Measurements from ENCODE around the gene RSPO1.
"Not testable (repeated sequence)": the region's sequence is repeated elsewhere in the genome, so short reads cannot be mapped to it uniquely, and the experiment has no call there.

Gene RSPO1

GRCh38 chr1:37634244-37634991 lies at the start of gene RSPO1:
Gene RSPO1 (minus strand): TSS chr1:37634892. CDS start chr1:37629661, 5,231 bp downstream.
- no peak for DNase-seq

DNA sequence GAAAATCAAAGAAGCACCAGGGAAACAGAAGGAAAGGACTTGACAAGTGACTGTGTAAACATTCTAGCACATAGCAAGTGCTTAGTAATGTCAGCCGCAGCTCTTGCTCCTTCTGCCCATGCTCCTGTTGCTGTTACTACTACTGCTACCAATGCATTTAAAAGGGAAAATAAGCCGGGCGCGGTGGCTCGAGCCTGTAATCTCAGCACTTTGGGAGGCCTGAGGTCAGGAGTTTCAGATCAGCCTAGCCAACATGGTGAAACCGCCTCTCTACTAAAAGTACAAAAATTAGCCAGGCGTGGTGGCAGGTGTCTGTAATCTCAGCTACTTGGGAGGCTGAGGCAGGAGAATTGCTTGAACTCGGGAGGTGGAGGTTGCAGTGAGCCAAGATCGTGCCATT lies 49.5 kb upstream of the RSPO1 start:
- DNase-seq, result not testable (repeated sequence)

DNA sequence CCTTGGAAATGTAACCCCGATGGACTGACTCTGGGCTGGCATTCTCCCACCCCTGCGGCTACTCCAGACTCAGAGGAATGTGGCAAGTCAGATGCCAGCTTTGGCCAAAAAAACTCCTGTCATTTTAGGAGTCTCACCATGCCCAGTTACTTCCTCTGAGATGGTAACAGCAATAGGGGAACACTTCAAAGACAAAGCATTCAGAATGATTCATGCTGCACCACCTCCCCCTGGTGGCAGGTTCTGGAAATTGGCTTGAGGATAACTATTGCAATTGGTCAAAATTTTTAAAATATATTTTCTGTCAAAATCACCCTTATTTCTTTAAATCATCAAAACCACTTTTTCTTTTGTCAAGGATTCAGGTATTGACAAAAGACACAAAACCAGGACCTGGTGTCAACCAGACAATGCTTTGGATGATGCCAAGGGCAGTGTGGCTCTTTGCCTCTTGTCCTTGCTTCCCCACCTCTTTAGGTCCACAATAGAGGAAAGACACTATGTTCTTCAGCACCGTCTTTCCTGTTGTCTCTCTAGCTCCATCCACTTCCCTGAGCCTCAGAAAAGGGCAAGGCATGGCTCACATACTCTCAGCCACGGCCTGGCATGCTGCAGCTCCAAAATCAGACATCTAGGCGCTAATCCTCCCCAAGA lies 47.8 kb upstream of the RSPO1 start:
- no peak for DNase-seq

DNA sequence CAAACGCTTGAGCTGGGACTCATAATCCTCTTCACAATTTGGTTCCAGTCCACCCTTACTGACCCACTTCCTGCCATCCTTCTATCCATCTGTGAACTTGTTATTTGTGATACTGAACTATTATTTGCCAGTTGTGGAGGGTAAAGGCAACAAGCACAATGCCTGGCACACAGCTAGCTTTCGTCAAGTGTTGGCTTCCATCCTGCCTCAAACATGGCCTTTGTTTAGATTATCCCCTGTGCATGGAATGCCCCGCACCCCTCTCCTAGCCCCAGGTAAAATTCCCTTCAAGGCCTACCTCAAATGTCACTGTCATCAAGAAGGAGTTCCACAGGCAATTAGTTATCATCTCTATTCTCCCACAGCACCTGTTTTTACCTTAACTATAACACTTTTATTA lies 46.2 kb upstream of the RSPO1 start:
- no peak for DNase-seq

GRCh38 chr1:37677808-37678207 lies 43.1 kb upstream of the RSPO1 start:
- DNase-seq, result no peak

GRCh38 chr1:37677143-37677439 lies 42.4 kb upstream of the RSPO1 start:
- no peak for DNase-seq

GRCh38 chr1:37676281-37677142 lies 41.8 kb upstream of the RSPO1 start:
- no peak for DNase-seq

DNA sequence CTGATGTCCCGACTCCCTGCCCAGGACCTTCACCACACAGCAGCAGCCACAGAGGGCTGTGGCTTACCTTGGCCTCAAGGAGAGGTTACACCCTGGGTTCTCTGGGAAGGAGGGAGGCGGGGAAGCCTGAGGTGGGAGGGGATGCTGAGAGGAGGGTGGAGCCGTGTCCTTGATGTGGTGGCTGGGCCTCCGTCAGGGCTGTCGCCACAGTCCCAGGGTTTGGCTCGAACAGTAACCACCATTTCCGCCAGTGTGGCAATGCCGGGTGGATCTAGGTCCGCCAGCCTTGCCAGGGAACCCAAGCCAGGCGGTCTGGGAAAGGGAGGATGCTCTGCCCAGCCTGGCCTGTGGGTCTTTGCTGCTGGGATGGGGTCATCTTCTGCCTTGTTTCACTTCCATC lies 39.2 kb upstream of the RSPO1 start:
- DNase-seq, result no peak

DNA sequence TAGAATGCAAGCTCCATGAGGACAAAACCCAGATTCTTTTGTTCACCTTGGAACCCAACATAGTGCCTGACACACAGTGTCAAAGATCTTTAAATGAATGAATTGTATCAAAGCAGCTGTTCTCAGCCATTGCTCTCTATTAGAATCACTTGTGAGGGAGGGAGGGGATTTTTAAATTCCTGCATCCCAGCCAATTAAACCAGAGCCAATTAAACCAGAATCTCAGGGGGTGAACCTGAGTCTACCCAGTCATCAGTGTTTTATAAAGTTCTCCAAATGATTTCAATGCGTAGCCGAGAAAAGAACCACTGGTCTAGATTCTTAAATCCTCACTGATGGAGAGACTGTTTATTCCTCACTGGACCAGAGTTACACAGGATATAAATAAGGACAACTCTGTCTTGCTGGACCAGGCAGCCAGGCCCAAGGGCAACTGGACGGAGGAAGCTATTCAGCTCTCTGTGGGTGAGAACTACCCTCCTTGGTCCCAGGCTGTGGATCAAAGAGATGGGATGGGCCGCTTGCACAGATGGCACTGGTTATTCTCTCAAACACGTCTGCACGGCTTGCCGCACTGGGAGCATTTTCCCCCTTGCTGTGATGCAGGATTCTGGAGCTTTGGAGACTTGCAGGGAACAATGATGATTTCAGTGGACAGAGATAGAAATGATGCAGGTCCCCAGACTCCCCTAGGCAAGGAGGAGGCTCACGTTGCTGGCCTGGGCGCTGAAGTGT lies 37.6 kb upstream of the RSPO1 start:
- no peak for DNase-seq

- no peak for DNase-seq
Observed at GRCh38 chr1:37671261-37671660, 36.6 kb upstream of the RSPO1 start.

DNA sequence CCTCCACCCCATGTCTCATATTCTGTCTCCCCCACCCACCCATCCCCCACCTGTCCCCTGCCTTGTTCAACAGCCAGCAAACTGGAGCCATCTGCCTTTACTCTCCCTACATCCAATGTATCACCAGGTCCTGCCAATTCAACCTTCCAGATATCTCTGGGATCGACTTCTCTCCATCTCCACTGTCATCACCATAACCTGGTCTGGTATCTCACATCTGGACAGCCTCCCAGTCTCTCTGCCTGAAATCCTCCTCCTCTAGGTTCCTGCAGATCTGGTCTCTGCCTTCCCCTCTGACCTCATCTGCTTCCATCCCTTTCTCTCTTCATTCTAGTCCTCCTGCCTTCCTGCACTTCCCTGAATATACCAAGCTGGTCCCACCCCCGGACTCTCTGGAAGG lies 35.4 kb upstream of the RSPO1 start:
- DNase-seq, result no peak

DNA sequence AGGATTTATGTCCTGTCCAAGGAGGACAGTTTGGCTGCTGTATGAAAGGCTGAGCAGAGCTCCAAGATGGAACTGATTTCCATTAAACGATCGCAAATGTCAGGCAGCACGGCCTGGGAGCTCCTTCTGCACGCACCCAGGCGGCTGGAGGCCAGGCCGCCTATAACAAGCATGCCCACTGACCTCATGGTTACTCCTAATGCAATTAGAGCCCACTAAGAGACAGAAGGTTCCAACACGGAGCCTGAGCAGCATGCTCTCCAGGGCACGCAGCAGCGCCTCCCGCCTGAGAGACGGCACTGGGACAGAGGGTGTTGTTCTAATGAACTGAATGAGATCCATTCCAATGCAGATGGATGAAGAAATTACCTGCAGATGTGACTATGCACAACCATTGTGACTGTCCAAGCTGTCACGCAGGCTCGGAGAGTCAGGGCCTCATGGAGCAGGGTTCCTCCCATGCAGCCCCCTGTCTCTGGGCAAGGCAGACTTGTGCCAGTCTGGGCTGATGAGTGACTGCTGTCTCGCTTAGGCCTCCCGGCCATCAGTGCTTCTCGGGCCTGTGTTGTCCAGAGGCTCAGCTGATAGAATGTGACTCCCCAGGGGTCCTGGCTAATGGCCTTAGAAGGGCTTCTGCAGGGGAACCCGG lies 32.5 kb upstream of the RSPO1 start:
- no peak for DNase-seq

DNA sequence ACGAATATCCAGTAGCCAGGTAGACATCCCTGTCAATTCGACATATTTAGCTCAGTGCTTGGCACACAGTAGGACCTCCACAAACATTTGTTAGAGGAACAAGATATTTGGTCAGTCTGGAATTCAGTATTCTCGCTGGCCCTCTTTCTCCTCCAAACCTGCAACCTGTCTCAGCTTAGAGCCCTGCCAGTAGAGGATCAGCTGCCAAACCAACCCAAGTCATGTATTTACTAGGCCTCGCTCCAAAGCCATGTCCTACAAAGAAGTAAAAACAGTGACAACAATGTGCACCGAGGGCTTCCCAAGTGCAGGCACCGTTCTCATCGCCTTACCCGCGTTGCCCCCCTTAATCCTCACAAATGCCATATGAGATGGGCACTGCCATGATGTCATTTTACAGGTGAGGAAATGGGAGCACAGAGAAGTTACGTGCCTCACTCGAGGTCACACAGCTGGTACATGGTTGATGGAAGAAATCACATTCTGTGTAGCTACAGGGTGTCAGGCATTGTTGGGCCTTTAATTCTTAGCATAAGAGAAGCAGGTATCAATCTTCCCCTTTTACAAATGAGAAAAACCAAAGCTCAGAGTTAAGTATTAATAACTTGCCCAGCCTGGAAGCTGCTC lies 31.7 kb upstream of the RSPO1 start:
- DNase-seq, result no peak

DNA sequence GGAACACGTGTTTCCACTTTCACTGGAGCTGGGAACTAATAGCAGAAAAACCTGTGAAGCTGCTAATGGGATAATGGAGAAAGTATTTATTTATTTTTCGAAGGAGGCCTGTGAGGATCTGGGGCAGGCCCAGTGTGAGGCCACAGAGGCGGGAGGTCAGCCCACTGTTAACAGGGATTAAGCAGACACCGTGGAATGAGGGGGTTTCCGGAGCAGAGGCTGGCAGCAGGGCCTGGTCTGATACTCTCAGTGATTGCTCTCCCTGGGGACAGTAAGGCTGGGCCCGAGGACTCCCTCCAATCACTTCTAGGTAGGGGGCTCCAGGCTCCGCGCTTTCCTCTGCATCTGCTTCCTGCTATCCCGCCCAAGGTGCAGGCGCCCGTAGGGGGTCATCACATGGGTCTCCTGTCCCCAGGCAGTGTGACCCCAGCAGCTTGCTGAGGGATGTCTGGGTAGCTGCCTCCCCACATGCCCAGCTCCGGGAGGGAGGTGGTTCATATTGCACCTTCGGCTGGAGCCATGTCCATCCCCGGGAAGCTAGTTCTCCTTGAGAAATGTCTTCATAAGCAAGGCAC lies 28.8 kb upstream of the RSPO1 start:
- DNase-seq, result no peak

GRCh38 chr1:37662031-37662755 lies 27.5 kb upstream of the RSPO1 start:
- no peak for DNase-seq

DNA sequence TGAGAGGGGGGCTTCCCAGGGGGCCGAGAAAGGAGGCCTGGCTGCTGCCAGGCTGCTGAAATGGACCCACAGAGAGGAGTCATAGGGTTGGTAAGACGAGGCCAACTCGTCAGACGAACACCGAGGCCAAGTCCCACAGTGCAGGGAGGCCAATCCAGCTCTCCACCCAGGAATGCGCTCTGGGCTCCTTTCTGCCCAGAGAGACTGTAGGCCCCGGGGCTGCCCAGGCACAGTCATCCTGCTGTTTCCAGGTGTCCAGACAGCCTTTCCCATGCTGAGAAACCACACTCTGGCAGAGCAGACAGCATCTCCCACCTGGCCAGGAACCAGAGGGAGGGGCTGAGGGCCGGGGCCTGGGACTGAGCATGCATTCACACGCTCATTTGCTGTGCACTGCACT lies 26.7 kb upstream of the RSPO1 start:
- DNase-seq, result no peak

GRCh38 chr1:37660664-37661063 lies 26.0 kb upstream of the RSPO1 start:
- no peak for DNase-seq

DNA sequence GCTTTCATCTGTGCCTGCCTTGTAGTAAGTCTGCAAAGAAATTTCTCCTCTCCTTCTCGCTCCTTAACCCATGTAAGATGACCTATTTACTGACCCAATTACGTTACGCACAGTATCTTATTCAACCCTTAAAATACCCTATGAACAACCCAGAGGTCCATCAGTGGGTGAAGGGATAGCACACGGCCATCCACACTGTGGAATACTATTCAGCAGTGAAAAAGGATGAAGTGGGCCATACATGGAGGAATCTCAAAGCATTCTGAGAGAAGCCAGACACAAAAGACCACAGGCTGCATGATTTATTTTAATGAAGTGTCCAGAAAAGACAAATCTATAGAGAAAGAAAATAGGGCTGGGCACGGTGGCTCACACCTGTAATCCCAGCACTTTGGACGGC lies 23.8 kb upstream of the RSPO1 start:
- no peak for DNase-seq

GRCh38 chr1:37657620-37658412 lies 23.1 kb upstream of the RSPO1 start:
- no peak for DNase-seq

- no peak for DNase-seq
Observed at GRCh38 chr1:37656881-37657280, 22.2 kb upstream of the RSPO1 start.

All from SIG-M5 (cell line).